HG02678 (cell line): ENCODE data around the gene PDIA6.

Source experiments
- ATAC-seq: cut with Tn5 transposase; IDR thresholded peaks from one replicate; pipeline ENCODE4 v1.9.1; 2021; ENCODE audit warnings: mild to moderate bottlenecking, moderate library complexity; ENCODE audit not compliant: unreplicated experiment

The PDIA6 gene

GRCh38 chr2:10768063-10768507 is 44.5 kb downstream of the PDIA6 start:
- ATAC-seq: no peak

- ATAC-seq: no peak
These were observed 46.7 kb downstream of the PDIA6 start for GRCh38 chr2:10765914-10766313.

GRCh38 chr2:10765461-10765860 is 47.1 kb downstream of the PDIA6 start:
- no peak for ATAC-seq

- ATAC-seq: no peak
These were observed 47.7 kb downstream of the PDIA6 start for GRCh38 chr2:10764896-10765295.

- ATAC-seq: no peak
These were observed 48.3 kb downstream of the PDIA6 start for GRCh38 chr2:10764096-10764785.

GRCh38 chr2:10763461-10763800 is 49.2 kb downstream of the PDIA6 start:
- ATAC-seq: no peak

GRCh38 chr2:10762651-10763460 is 49.7 kb downstream of the PDIA6 start:
- ATAC-seq: no peak

- ATAC-seq: no peak
These were observed 51.0 kb downstream of the PDIA6 start for GRCh38 chr2:10761591-10761990.

GRCh38 chr2:10760794-10761504 is 51.6 kb downstream of the PDIA6 start:
- no peak for ATAC-seq

GRCh38 chr2:10759151-10759714 is 53.4 kb downstream of the PDIA6 start:
- ATAC-seq: no peak

- ATAC-seq: no peak
These were observed 54.7 kb downstream of the PDIA6 start for GRCh38 chr2:10757814-10758286.

GRCh38 chr2:10755621-10756020 is 57.0 kb downstream of the PDIA6 start:
- ATAC-seq: no peak

GRCh38 chr2:10753876-10754275 is 58.7 kb downstream of the PDIA6 start:
- no peak for ATAC-seq

GRCh38 chr2:10753156-10753555 is 59.4 kb downstream of the PDIA6 start:
- no peak for ATAC-seq

- ATAC-seq: no peak
These were observed 60.3 kb downstream of the PDIA6 start for GRCh38 chr2:10752236-10752635.

GRCh38 chr2:10750610-10751009 is 62.0 kb downstream of the PDIA6 start:
- ATAC-seq: no peak

- no peak for ATAC-seq
These were observed 69.9 kb downstream of the PDIA6 start for GRCh38 chr2:10742666-10743065.

- ATAC-seq: no peak
These were observed 71.4 kb downstream of the PDIA6 start for GRCh38 chr2:10741139-10741538.

- no peak for ATAC-seq
These were observed 72.4 kb downstream of the PDIA6 start for GRCh38 chr2:10740226-10740625.

GRCh38 chr2:10738192-10738591 is 74.4 kb downstream of the PDIA6 start:
- ATAC-seq: no peak

- ATAC-seq: no peak
These were observed 78.6 kb downstream of the PDIA6 start for GRCh38 chr2:10733980-10734379.
